ENCODE measurements around the gene GGTLC2. TPM values are rescaled to one million over a fixed set of nuclear protein-coding genes. Genes with fewer than 3 reads are reported as not detected.

The GGTLC2 gene
- polyA plus RNA-seq, 1 donor from 2014 or later: not detected

DNA sequence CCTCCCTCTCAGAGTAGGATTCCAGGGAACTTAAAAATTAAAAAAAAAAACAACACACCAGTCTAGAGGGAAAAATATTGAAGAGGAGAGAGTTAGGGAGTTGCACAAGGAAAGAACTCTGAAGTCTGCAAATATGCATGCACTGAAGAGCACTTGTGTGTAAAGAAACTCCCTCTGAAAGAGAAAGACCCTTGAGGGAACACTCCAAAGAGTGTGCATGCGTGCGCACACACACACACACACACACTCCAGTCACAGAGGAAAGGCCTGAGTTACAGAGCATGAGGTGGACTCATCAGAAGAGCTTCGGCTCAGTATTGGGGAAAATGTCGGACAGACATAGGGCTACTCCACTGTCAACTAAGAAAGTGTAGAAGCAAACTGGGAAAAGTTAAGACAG is 30.1 kb downstream of the GGTLC2 start:
- H3K79me2 ChIP-seq (replicated peaks; ENCODE audit: insufficient read depth, low read length): no peaks in the 10 kb centered on the region
- no peak overlapping the region for H2AFZ ChIP-seq (ENCODE audit: low read depth, low read length)
- H3K4me2 ChIP-seq (ENCODE audit: low read length): no peak overlapping the region
- no peak overlapping the region for H3K9ac ChIP-seq (ENCODE audit: low read length)
- H3K9me2 ChIP-seq (ENCODE audit: insufficient read depth, low read length): no peaks in the 10 kb centered on the region
- H3F3A ChIP-seq (ENCODE audit: insufficient read depth, low read length, poor library complexity, severe bottlenecking): no peaks in the 10 kb centered on the region
- no peaks in the 10 kb centered on the region for H3K9me3 ChIP-seq (ENCODE audit: low read length)
- no peaks in the 10 kb centered on the region for H3K36me3 ChIP-seq (ENCODE audit: insufficient read depth, low read length)
- no peaks in the 10 kb centered on the region for H4K20me1 ChIP-seq (ENCODE audit: insufficient read depth)
- TF ChIP-seq, protein P1, sequence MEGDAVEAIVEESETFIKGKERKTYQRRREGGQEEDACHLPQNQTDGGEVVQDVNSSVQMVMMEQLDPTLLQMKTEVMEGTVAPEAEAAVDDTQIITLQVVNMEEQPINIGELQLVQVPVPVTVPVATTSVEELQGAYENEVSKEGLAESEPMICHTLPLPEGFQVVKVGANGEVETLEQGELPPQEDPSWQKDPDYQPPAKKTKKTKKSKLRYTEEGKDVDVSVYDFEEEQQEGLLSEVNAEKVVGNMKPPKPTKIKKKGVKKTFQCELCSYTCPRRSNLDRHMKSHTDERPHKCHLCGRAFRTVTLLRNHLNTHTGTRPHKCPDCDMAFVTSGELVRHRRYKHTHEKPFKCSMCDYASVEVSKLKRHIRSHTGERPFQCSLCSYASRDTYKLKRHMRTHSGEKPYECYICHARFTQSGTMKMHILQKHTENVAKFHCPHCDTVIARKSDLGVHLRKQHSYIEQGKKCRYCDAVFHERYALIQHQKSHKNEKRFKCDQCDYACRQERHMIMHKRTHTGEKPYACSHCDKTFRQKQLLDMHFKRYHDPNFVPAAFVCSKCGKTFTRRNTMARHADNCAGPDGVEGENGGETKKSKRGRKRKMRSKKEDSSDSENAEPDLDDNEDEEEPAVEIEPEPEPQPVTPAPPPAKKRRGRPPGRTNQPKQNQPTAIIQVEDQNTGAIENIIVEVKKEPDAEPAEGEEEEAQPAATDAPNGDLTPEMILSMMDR (IDR thresholded peaks at IDR 0.05; ENCODE audit: poor library complexity, severe bottlenecking): no peak
- TF ChIP-seq MXI1 (conservative IDR thresholded peaks at IDR 0.05; ENCODE audit: poor library complexity, severe bottlenecking) (no peak), POLR2AphosphoS5 (IDR thresholded peaks at IDR 0.05) (no peak), EP300 (conservative IDR thresholded peaks at IDR 0.05; ENCODE audit: poor library complexity, severe bottlenecking) (no peak), RAD21 (conservative IDR thresholded peaks at IDR 0.05) (no peak), SMC3 (conservative IDR thresholded peaks at IDR 0.05; ENCODE audit: poor library complexity) (no peak), EZH2 (IDR thresholded peaks at IDR 0.05; ENCODE audit: borderline replicate concordance, insufficient read depth, low read length, poor library complexity, severe bottlenecking) (no peak), TAF1 (IDR thresholded peaks at IDR 0.05; ENCODE audit: low read depth) (no peak)
- TF ChIP-seq, protein P2, sequence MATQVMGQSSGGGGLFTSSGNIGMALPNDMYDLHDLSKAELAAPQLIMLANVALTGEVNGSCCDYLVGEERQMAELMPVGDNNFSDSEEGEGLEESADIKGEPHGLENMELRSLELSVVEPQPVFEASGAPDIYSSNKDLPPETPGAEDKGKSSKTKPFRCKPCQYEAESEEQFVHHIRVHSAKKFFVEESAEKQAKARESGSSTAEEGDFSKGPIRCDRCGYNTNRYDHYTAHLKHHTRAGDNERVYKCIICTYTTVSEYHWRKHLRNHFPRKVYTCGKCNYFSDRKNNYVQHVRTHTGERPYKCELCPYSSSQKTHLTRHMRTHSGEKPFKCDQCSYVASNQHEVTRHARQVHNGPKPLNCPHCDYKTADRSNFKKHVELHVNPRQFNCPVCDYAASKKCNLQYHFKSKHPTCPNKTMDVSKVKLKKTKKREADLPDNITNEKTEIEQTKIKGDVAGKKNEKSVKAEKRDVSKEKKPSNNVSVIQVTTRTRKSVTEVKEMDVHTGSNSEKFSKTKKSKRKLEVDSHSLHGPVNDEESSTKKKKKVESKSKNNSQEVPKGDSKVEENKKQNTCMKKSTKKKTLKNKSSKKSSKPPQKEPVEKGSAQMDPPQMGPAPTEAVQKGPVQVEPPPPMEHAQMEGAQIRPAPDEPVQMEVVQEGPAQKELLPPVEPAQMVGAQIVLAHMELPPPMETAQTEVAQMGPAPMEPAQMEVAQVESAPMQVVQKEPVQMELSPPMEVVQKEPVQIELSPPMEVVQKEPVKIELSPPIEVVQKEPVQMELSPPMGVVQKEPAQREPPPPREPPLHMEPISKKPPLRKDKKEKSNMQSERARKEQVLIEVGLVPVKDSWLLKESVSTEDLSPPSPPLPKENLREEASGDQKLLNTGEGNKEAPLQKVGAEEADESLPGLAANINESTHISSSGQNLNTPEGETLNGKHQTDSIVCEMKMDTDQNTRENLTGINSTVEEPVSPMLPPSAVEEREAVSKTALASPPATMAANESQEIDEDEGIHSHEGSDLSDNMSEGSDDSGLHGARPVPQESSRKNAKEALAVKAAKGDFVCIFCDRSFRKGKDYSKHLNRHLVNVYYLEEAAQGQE (IDR thresholded peaks at IDR 0.05; ENCODE audit: borderline replicate concordance): no peak
- H3K27ac ChIP-seq (ENCODE audit: low read length): no peak overlapping the region
- no peak overlapping the region for H3K4me3 ChIP-seq (ENCODE audit: low read length)
- no peaks in the 10 kb centered on the region for H3K27me3 ChIP-seq (ENCODE audit: insufficient read depth, low read depth, low read length)

DNA sequence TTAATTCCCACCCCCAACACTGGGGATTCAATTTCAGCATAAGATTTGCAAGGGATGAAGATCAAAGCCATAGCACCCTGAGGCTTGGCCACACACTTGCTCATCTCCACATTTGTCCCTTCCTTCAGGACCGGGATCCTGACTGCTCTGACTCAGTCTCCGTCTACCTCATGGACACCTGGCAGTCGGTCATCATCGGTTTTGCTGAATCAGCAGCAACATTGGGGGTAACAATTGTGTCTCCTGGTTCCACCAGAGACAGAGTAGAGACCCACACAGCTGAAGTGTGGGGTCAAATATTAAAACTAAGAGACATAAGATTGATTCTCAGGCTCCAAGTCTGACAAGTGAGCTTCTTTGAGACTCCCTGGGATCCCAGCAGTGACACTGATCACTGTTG is 34.6 kb downstream of the GGTLC2 start:
- Histone ChIP-seq H3K9ac (ENCODE audit: low read length) (no peak overlapping the region), H3K9me3 (ENCODE audit: low read length) (no peaks in the 10 kb centered on the region), H3K27ac (ENCODE audit: low read length) (no peak overlapping the region), H3K4me2 (ENCODE audit: low read length) (no peak overlapping the region), H3K79me2 (replicated peaks; ENCODE audit: insufficient read depth, low read length) (no peaks in the 10 kb centered on the region), H2AFZ (ENCODE audit: low read depth, low read length) (no peak overlapping the region), H4K20me1 (ENCODE audit: insufficient read depth) (no peaks in the 10 kb centered on the region), H3K4me3 (ENCODE audit: low read length) (no peak overlapping the region), H3K36me3 (ENCODE audit: insufficient read depth, low read length) (no peaks in the 10 kb centered on the region), H3K9me2 (ENCODE audit: insufficient read depth, low read length) (no peaks in the 10 kb centered on the region), H3K27me3 (ENCODE audit: insufficient read depth, low read depth, low read length) (no peaks in the 10 kb centered on the region), H3F3A (ENCODE audit: insufficient read depth, low read length, poor library complexity, severe bottlenecking) (no peaks in the 10 kb centered on the region)
- TF ChIP-seq, protein P1 (IDR thresholded peaks at IDR 0.05; ENCODE audit: poor library complexity, severe bottlenecking): no peak
- no peak for TF ChIP-seq TAF1 (IDR thresholded peaks at IDR 0.05; ENCODE audit: low read depth)
- no peak for TF ChIP-seq EP300 (conservative IDR thresholded peaks at IDR 0.05; ENCODE audit: poor library complexity, severe bottlenecking)
- TF ChIP-seq, protein P2 (IDR thresholded peaks at IDR 0.05; ENCODE audit: borderline replicate concordance): no peak
- TF ChIP-seq POLR2AphosphoS5 (IDR thresholded peaks at IDR 0.05): no peak

All from neural cell (in vitro differentiated cells).